ENCODE measurements around the gene CDK5RAP1.
"Not testable (repeated sequence)": the region's sequence is repeated elsewhere in the genome, so short reads cannot be mapped to it uniquely, and the experiment has no call there.

Gene CDK5RAP1, protein sequence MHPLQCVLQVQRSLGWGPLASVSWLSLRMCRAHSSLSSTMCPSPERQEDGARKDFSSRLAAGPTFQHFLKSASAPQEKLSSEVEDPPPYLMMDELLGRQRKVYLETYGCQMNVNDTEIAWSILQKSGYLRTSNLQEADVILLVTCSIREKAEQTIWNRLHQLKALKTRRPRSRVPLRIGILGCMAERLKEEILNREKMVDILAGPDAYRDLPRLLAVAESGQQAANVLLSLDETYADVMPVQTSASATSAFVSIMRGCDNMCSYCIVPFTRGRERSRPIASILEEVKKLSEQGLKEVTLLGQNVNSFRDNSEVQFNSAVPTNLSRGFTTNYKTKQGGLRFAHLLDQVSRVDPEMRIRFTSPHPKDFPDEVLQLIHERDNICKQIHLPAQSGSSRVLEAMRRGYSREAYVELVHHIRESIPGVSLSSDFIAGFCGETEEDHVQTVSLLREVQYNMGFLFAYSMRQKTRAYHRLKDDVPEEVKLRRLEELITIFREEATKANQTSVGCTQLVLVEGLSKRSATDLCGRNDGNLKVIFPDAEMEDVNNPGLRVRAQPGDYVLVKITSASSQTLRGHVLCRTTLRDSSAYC

DNA sequence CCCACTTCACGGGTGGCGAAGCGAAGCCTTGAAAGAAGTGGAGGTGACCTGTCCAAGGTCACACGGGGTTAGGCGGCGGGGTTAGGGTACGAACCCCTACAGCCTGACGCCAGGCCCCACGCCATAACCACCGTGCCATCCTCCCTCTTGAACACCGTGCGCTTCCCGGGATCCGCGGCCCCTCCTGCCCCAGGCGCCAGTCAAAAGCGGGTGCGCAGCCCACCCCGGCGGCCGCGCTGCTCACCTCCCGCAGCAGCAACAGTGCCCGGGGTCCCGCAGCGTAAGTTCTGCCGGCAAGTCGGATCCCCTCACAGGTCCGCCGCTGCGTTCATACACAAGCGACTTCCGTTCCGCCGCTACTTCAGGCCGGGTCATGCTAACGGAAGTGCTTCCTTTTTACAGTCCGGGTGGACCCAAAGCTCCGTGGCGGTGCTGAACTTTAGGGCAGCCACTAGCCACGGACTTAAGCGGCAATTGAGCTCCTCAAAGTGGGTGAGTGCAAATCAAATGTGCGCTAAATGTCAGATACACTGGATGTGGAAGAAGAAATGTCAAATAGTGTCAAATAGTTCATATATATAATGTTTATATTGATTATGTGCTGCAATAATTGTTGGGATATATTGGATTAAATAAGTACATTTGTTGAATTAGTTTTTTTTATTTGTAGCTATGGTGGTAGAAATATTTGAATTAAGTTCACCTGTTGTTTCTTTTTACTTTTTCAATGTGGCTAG, at the start of gene CDK5RAP1:
TSS of gene CDK5RAP1 (minus strand) at position 336 of the 737 bp plus-strand sequence. CDS start 4,455 bp downstream, outside the sequence.
- DNase-seq: peak; percentile 90 to 91

DNA sequence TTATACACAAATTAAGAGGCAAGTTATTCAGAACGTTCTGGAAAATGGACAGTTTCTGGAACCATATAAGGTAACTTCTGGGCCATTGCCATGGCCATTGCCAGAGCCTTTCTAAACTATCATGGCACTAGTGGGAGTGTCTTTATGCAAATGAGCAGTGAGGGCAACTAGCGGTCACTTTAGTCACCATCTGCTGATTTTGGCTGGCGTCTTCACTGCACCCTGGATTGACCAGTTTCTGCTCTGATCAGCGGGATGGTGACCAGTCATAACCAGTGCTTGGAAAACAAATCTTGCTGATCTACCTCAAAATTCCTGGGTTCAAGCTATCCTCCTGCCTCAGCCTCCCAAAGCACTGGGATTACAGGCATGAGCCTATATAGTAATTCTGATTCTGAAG, 49.5 kb upstream of the CDK5RAP1 start:
- no peak for DNase-seq

DNA sequence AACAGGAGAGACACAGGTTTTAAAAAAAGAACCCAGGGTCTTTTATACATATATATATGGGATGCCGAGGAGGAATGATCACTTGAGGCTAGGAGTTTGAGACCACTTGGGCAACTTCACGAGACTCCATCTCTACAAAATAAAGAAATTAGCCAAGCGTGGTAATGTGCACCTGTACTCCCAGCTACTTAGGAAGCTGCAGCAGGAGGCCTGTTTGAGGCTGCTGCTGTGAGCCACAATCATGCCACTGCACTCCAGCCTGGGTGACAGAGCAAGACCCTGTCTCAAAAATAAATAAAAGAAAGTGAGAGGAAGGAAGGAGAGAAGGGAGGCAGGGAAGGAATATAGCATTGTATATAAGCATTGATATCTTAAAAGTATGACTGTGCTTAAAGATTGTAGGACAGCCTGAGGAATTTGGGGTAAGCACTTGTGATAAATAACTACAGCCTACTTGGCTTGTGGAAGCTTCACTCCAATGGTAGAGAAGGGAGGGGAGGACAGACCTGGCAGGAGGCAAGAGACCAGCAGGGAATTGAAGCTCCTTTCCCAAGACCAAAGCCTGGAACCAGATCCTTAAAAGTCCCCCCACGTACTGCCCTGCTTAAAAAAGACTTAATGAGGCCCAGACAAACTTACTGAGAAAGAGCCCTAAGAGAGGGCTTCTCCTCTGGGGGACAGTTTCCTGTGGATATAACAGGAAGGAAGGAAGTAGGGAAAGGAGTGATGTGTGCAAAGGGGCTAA, 44.7 kb upstream of the CDK5RAP1 start:
- DNase-seq: no peak

DNA sequence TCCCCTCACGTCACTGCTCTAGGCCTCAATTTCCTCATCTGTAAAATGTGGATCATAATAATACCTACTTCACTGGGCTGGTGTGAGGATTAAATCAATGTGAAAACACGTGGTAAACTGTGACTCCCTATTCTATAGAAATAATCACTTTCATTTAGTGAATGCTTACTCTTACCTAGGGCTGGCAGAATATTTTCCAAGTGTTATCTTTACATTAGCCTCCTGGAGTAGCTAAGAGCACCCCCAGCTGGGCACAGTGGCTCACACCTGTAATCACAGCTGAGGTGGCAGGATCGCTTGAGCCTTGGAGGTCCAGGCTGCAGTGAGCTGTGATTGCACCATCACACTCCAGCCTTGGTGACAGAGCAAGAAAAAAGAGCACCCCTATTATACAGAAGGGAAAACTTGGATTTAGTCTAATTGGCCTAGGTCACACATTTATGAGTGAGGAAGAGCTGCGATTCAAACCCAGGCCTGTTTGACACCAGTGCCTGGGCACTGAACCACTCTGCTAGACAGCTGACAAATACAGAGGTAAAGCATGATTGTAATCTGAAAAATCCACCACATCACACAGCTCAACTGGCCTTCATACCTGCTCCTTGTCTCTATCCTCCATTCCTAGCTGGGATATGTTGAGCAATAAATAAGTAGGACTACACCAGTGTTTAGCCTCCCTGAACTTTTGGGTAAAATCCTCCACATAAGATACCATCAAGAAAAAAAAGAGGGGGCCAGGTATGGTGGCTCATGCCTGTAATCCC, 43.7 kb upstream of the CDK5RAP1 start:
- DNase-seq: peak; percentile 41 to 53

DNA sequence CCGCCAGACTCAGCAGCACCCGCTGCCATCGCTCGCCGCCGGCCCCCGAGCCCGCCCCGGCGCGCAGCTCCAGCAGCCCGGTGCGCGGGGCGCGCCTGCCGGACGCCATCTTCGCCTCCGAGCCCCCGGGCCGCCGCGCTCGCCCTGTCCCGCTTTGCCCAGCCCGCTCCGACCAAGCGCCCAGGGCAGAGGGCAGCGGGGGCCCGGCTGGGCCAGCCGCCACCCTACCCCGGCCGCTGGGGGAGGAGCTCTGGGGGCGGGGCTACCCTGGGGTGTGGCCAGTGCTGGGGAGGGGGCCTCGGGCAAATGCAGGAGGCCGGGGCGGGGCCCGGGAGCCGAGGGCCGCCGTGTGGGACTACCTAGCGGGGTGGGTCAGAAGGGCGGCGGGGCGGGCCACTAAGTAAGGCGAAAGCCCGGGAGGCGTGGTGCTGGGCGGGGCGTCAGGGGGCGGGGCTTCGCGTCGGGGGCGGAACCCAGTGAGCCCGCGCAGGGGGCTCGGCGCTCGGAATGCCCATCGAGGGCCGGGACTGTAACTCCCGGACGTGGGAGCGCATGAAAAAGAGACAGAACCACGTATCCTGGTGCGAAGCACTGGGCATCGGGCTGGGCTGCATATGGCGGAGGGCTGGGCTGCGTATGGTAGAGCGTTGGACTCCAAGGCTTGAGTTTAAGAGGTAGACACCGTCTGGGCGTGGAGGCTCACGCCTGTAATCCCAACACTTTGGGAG, 42.4 kb upstream of the CDK5RAP1 start, which contains the start of gene SNTA1:
TSS of gene SNTA1 (minus strand) at position 252 of the 728 bp plus-strand sequence. CDS start at position 109, 143 bp downstream.
- peak; percentile 93 for DNase-seq

DNA sequence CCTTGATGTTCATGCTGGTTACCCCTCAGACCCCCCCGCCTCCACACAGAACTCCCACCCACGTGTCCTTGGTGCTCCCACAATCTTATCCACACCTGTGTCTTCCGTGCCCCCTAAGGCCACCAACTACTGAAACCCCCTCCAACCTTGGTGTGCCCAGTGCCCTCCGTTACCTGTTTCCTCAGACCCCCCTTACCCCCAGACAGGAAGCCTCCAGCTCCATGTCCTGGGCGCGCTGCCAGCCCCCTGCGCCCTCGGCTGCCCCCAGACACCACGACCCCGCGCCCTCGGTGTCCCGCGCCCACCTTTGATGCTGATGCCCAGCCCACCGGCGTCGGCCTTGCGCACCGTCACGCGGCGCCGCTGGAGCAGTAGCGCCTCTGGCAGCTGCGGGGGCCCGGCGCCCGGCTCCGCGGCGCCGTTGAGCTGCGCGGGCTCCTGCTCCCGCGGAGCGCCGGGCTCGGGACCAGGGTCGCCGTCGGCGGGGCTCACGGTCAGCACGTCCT, 41.7 kb upstream of the CDK5RAP1 start:
- DNase-seq: peak; percentile 21 to 23

DNA sequence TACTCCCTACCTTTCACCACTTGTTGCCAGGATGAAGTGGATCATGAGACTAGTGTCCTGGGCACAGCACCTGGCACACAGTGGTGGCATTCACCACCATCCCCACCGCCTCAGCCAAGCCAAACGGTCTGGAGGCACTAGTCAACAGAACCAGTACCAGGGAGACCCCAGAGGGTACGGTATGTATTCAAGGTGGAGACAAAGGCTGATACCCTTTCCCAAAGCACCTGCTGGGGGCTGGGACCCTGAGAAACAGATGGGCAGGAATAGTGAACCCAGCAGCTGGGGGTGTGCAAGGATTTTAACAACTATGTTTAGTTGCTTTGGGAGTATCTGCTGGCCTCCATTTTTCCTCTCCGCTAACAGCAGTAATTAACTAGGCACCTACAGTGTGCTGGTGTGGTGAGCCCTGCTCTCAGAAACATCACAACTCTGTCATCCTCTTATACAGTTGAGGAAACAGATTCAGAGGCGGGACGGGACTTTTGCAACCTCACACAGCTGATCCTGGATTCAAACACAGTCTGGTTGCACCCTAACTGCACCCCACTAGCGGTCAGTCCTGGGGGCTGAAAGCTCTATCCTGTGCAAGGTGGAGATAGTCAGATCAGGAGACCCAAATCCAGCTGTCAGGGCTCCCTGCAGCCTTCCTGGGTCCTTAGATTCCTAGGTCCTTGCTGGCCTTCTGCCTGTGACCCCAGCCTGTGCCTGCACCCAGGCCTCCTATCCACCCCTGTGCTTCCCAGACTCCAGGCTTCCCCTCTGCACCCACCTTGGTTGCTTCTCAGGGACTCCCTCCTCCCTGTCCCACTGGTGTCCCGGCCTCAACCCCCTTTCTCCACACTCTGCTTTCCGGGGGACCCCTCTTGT, 41.1 kb upstream of the CDK5RAP1 start:
- DNase-seq: peak; percentile 20 to 21

DNA sequence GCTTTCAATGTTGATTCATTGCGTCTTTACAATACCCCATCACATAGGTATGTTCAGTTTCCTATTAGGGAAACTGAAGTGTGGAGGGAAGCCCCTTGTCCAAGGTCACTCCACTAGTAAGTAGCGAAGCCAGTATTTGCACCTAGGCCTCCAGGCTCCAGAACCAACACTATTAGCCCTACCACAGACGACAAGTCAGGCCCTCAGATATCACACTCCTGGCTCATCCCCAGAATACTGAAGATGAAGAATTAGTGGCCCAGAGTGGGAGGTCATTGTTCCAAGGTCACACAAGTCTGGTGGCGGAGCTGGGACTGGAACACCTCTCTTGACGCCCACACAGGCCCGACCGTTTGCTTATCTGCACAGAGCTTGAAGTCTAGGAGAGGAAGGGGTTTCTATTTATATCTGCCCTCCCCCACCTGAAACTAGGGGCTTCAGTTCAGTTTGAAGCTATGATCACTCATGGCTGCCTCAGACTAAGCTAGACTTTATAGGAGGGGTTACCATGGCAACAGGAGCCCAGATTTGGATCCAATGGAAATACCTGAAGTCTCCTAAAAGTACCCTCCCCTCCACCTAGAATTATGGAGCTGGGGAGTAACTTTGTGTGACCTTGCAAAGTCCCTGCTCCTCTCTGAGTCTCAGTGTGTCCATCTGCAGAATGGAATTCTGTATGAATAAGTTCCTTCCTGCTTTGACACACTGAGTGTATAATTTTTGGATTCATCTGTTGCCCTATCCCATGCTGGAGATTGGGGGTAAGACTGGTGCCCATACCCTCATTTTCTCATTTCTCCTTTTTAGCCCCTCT, 40.0 kb upstream of the CDK5RAP1 start:
- no peak for DNase-seq

DNA sequence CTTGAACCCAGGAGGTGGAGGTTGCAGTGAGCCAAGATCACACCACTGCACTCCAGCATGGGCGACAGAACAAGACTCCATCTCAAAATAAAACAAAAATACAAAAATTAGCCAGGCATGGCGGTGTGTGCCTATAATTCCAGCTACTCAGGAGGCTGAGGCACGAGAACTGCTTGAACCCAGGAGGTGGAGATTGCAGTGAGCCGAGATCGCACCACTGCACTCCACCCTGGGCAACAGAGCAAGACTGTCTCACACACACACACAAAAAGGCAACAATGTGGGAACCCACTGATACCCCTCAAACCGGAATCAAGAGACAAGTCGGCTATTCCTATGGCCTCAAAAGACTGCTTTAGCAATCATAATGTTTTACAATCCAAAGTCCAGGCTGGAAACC, 39.2 kb upstream of the CDK5RAP1 start:
- DNase-seq: not testable (repeated sequence)

DNA sequence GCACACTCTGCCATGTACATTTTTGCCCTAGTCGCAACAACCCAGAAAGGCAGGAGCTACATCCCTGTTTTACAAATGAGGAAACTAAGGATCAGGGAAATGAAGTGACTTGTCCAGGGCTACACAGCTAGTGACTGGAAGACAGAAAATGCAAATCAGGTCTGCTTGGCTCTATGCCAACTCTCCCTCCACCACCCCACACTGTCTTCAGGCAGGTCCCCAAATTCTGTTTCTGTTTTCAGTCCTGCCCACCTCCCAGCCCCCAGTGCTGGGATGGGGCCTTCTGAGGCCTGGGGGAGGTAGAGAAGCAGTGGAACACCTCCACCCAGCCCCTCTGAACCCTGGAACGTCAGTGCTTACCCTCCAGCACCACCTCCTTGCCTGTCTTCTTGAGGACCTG, 37.2 kb upstream of the CDK5RAP1 start:
- DNase-seq: no peak

DNA sequence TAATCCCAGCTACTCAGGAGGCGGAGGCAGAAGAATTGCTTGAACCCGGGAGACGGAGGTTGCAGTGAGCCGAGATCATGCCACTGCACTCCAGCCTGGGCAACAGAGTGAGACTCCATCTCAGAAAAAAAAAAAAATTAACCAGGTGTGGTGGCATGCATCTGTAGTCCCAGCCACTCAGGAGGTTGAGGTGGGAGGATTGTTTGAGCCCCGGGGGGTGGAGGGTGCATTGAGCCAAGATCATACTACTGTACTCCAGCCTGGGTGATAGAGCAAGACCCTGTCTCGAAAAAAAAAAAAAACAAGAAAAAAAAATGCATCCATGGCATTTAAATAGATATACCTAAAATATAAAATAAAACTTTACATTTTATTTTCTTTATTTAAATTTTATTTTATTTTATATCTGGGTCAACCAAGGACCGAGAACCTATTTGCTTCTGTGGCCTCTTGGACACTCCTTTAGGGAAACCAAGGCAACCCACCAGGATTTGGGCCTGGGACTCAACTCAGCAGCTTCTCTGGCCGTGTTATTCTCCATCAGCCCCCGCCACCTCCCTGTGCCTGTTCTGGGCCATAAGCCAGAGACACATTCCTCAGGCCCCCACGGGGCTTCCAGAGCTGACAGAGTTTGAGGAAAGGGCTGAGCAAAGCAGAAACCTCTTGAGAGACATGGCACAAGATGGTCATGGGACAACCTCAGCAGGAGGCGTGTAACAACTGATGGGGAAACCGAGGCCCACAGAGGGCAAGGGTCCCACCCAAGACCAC, 36.0 kb upstream of the CDK5RAP1 start:
- no peak for DNase-seq

DNA sequence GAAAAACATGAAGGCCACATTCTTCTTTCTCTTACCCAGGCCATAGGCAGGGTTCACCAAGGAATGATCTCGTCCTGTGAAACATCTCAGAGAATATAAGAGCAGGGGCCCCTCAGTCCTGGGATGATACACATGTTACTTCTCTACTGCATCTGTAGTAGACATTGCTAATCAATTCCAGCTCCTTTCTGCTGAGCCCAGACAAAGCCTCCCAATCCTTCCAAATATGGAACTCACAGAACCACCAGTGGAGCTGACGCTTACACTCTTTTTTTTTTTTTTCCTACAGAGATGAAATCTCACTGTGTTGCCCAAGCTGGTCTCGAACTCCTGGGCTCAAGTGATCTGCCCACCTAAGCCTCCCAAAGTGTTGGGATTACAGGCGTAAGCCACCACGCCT, 33.1 kb upstream of the CDK5RAP1 start:
- no peak for DNase-seq

DNA sequence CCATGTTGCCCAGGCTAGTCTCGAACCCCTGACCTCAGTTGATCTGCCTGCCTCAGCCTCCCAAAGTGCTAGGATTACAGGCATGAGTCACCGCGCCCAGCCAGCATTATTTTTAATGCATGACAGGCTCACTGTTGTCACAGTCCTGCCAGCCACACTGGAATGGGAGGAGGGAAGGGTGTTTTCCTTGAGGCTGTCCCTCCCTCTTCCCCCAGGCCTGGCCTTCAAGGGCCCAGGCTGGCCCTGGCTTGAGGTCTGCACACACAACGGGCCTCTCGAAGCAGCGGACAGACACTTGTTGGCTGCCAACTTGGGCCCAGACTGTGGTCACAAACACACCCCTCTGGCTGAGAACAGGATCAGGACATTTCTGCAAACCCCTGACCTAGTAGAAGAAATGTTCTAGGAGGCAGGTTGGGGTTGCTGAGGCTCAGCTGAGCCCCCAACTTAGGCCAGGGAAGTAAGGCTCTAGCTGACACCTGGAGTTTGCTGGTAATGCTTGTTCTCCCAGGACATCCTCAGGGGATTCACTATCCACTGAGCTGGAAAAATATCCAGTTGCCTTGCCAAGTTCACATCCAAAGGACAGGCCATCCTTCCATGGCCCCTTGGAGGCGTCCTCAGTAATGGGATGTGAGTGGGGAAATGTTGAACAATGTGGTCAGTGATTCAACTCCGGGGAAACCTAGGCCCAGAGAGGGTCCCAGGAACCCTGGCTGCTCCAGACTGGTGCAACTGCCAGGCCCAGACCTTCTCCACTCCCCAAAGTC, 32.3 kb upstream of the CDK5RAP1 start:
- DNase-seq: no peak

DNA sequence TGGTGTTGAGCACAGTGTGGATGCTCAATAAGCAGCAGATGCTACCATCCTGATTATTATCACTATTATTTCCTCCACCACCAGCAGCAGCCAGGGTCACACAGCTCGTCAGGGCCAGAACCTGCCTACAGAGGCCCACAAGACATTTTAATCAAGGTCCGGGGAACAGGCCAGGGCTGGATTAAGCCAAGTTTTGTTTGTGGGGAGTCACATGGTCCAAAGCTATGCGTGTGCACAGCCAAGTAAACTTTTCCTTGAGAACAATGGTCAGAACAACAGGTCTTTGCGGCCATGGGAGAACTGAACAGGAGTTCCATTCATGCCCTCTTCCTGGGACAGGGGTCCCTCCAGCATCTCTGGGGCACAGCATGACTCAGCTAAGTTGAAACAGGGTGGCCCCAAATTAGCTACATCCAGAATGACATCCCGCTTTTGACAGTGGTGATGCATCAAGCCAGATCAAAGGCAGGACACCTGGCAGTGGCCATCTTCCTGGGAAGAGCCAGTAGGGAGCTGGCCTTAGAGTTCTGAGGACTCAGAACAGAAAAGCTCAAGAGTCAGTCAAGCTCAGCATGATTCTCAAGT, 30.6 kb upstream of the CDK5RAP1 start:
- no peak for DNase-seq

DNA sequence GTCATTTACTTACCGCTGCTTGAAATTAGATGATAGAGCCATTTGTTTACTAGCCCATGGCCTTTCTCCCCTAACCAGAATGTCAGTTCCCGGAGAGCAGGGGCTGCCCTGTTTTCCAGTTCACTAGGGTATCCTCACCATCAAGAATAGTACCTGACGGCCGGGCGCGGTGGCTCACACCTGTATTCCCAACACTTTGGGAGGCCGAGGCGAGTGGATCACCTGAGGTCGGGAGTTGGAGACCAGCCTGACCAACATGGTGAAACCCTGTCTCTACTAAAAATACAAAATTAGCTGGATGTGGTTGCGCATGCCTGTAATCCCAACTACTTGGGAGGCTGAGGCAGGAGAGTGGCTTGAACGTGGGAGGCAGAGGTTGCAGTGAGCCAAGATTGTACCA, 22.6 kb upstream of the CDK5RAP1 start:
- not testable (repeated sequence) for DNase-seq

DNA sequence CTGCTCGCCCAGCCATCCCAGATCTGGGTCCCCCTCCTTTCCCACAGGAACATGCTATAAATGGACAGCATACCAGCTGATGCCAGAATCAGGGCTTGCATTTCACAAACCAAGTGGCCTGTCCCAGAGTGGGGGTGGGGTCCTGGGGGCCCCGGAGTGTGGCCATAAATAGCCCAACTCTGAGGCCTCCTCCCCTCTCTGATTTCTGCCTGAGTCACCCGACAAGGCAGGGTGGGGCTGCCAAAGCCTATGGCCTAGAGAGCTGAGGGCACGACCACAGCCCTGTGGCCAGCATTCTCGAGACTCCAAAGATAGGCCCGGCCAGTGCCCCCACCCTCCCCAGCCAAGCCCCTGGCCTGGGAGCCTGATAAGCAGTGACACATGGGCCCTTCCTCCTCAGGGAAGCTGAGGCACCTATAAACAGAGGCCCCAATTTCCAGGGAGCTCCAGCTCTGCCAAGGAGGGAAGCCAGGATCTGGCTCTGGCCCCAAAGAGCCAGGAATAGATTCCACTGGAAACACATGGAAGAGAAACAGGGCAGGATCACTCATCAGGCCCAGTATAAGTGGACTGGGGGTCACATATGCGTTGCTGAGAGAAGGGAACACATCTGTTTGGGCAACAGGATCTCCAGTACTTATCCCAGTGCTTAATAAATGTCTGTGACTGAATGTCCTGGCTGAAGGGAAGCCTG, 22.0 kb upstream of the CDK5RAP1 start:
- no peak for DNase-seq
